ENCODE results near the gene ZNF783. TPM values are rescaled to one million over a fixed set of nuclear protein-coding genes. Genes with fewer than 3 reads are reported as not detected.

Gene ZNF783
- total and polyA plus RNA-seq, 2 of the 8 experiments (the other 6 are each of a cell fraction or from before 2014, with no cell fraction given), result 7.3 to 8.2 TPM

- POLR2A ChIA-PET (ENCODE audit: partially characterized antibody), result interaction anchor here (1.5 kb wide), 1 partner anchor 10 kb away, joined by 4 read pairs; no protein-coding TSS in a partner anchor
- H3K79me2 ChIP-seq (ENCODE audit: control insufficient read depth in 1 of 2, insufficient read depth in 2 of 2, low read length in 2 of 2), result no peaks in the 10 kb centered on the region
- TF ChIP-seq EZH2 (IDR thresholded peaks at IDR 0.05; ENCODE audit: low read depth, low read length, severe bottlenecking), result no peak
- no peak for TF ChIP-seq RXRA (IDR thresholded peaks at IDR 0.05; ENCODE audit: insufficient read depth, low read depth, low read length)
- no peak for TF ChIP-seq HDAC2 (IDR thresholded peaks at IDR 0.05; ENCODE audit: borderline replicate concordance in 1 of 2, low read depth in 2 of 2, low read length in 2 of 2)
- TF ChIP-seq SUZ12 (IDR thresholded peaks at IDR 0.05; ENCODE audit: low read length), result no peak
- no peak for TF ChIP-seq BACH1 (IDR thresholded peaks at IDR 0.05; ENCODE audit: low read length)
- no peak for TF ChIP-seq SRF (IDR thresholded peaks at IDR 0.05; ENCODE audit: low read depth, low read length)
- TF ChIP-seq ATF2 (IDR thresholded peaks at IDR 0.05; ENCODE audit: low read length), result no peak
- TF ChIP-seq EGR1 (IDR thresholded peaks at IDR 0.05; ENCODE audit: borderline replicate concordance, low read depth, low read length), result no peak
- no peak for TF ChIP-seq JUN (IDR thresholded peaks at IDR 0.05; ENCODE audit: low read depth, low read length)
- no peak for TF ChIP-seq HDAC6 (IDR thresholded peaks at IDR 0.05; ENCODE audit: low read depth, low read length)
- TF ChIP-seq RNF2 (IDR thresholded peaks at IDR 0.05; ENCODE audit: borderline replicate concordance, low read depth, low read length, missing control alignments, poor library complexity, severe bottlenecking), result no peak
- no peak for TF ChIP-seq CEBPB (IDR thresholded peaks at IDR 0.05; ENCODE audit: low read depth, low read length)
Measured at GRCh38 chr7:149295481-149295850, 33.5 kb downstream of the ZNF783 start.

More at GRCh38 chr7:149295481-149295850, 33.5 kb downstream of the ZNF783 start:
- Histone ChIP-seq H3K9ac (replicated peaks in 1 of 4; ENCODE audit: extremely low read depth in 1 of 4, low read depth in 3 of 4, low read length in 3 of 4) (no peak overlapping the region), H3K18ac (ENCODE audit: extremely low read depth, low read length) (no peak overlapping the region), H3K4me2 (ENCODE audit: insufficient read depth in 1 of 2, low read depth in 2 of 2, low read length in 2 of 2) (no peak overlapping the region), H3K56ac (replicated peaks; ENCODE audit: insufficient read length, low read depth, low read length) (no peak overlapping the region), H4K91ac (replicated peaks; ENCODE audit: insufficient read length, low read length) (no peak overlapping the region), H3K4me1 (replicated peaks in 1 of 4; ENCODE audit: control insufficient read depth in 3 of 4, insufficient read depth in 4 of 4, low read length in 3 of 4) (0 out of 7 replicates have a peak, but pooled peaks cover 0 to 2% (median 0%) of the 10 kb centered on the region in 4 experiments), H4K5ac (ENCODE audit: insufficient read length, low read depth, low read length) (no peak overlapping the region), H3K27me3 (replicated peaks in 1 of 4; ENCODE audit: control insufficient read depth in 3 of 4, extremely low read depth in 1 of 4, insufficient read depth in 3 of 4, low read length in 3 of 4) (no peaks in the 10 kb centered on the region), H2BK12ac (ENCODE audit: low read depth, low read length) (no peak overlapping the region), H2AK5ac (ENCODE audit: low read depth, low read length) (no peak overlapping the region), H3K23me2 (ENCODE audit: low read depth, low read length) (no peaks in the 10 kb centered on the region), H3K23ac (ENCODE audit: insufficient read length) (no peak overlapping the region), H3K4ac (replicated peaks; ENCODE audit: insufficient read length, low read depth, low read length) (no peak overlapping the region), H2BK120ac (replicated peaks; ENCODE audit: low read depth, low read length) (no peak overlapping the region), H3K14ac (ENCODE audit: insufficient read length) (no peak overlapping the region), H4K8ac (ENCODE audit: extremely low read depth, insufficient read depth, low read length) (no peak overlapping the region), H2BK5ac (ENCODE audit: low read depth, low read length) (no peak overlapping the region; the same call in 1 of the 2 replicates), H2AFZ (ENCODE audit: low read length) (no peak overlapping the region), H3K4me3 (ENCODE audit: extremely low read depth in 1 of 4, insufficient read depth in 2 of 4, low read depth in 3 of 4, low read length in 4 of 4) (no peak overlapping the region), H3K79me1 (ENCODE audit: low read depth, low read length) (no peaks in the 10 kb centered on the region), H3K9me3 (ENCODE audit: insufficient read depth in 2 of 2, low read depth in 1 of 2, low read length in 1 of 2) (peaks cover 0 to 6% of the 10 kb centered on the region in 2 experiments; a peak in 1 of 4 replicates), H3K27ac (ENCODE audit: low read depth, low read length) (no peak overlapping the region), H2BK20ac (ENCODE audit: low read length) (no peak overlapping the region), H2BK15ac (ENCODE audit: low read length) (no peak overlapping the region), H3K36me3 (ENCODE audit: control insufficient read depth in 2 of 4, insufficient read depth in 4 of 4, low read length in 3 of 4) (no peaks in the 10 kb centered on the region), H4K20me1 (replicated peaks in 1 of 2; ENCODE audit: control insufficient read depth in 1 of 2, insufficient read depth in 2 of 2, low read length in 2 of 2) (no peaks in the 10 kb centered on the region)
- CTCF ChIA-PET (ENCODE audit: partially characterized antibody), result interaction anchor here (0.6 to 2.3 kb wide), 2 partner anchors 15 to 622 kb away, joined by 3 to 7 read pairs; no protein-coding TSS in a partner anchor
- FAIRE-seq (no peak), DNase-seq (ENCODE audit: low read depth in 1 of 2, low spot score in 2 of 2) (no peak)
- 93% methylated on average over 6 of the region's 6 CpGs; no CpG with 5 or more reads in 1 of the 2 experiments for WGBS, 2 experiments (ENCODE audit: extremely low coverage in 1 of 2, insufficient coverage in 1 of 2, insufficient read length in 1 of 2, insufficient replicate concordance in 2 of 2, low coverage in 1 of 2, low lambda C conversion rate in 2 of 2, missing lambda C conversion rate in 1 of 2)

Data from H1 (cell line).